ENCODE data around the gene TEX22.

TEX22 gene

GRCh38 chr14:105384605-105385321, 13.6 kb upstream of the TEX22 start:
- DNase-seq (ENCODE audit: low read depth) = no peak

- no peak for DNase-seq (ENCODE audit: low read depth)
Observed at GRCh38 chr14:105385322-105385637, 13.1 kb upstream of the TEX22 start.

DNA sequence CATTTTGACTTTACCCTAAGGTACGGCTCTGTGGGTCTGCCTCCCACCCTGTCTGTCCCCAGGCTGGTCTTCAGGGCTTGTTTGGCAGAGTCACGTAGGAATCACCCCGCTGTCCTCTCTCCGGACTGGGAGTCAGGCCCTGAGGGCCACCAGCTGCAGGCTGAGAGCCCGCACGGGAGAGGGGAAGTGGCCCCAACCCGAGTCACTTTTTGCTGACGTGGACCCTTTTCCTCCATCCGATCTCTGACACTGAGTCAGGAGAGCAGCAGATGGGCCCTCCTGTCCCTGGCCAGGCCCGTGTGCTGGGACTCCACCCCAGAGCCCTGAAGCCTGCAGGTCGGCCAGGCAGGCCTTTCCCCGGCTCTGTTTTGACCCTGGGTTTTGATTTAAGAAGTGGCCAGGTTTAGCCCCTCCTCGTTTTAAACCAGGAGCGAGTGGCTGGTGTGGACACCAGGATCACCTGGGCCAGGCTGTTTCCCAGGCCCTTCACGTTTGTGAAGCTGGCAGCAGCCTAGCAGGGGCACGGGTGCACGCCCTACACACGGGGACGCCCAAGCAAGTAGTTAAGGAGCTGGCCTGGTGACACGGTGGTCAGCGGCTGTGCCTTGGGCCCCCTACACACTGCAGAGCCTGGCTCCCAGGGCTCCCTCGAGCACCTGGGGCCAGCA, 12.5 kb upstream of the TEX22 start:
- no peak for DNase-seq (ENCODE audit: low read depth)

DNA sequence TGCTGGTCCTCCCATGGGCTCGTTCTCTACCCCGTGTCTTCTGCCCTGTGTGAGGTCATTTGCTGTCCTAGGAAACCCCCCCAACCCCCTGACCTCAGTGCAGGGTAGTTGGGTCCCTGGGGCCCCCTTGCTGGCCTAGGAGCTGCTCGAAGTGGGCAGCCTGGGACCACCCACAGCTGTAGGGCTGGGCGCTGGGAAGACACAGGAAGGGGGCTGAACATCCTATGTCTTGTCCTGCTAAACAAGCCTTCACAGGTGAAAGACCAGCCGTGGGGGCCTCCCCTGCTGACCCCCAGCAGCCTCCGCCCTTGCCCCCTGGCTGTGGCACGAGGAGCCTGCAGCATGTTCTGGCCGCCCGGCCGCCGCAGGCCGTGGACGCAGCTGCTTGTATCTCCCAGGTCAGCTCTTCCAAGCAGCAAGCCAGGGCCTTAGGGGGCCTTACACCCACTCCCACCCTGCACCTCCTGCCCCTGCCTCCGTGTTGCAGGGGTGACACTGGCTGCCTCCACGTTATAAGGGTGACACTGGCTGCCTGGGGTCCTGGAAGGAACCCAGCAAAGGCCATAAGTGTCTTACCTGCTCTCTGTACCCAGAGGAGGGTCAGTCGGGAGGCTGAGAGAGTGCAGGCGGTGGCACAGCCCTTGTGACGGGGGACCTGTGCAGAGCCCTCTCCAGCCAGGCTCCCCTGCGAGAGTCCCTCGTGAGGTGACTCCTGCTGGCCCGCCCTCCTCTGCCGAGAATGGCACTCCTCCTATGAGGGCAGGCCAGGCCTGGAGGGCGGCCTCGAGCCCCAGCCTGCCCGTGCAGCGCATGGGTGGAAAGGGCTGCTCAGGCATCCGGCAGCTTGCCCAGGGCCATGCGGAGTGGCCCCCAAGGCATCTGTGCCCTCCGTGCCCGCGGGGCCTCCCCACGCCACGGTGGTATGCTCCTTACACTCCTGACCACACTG, 11.5 kb upstream of the TEX22 start:
- no peak for DNase-seq (ENCODE audit: low read depth)

DNA sequence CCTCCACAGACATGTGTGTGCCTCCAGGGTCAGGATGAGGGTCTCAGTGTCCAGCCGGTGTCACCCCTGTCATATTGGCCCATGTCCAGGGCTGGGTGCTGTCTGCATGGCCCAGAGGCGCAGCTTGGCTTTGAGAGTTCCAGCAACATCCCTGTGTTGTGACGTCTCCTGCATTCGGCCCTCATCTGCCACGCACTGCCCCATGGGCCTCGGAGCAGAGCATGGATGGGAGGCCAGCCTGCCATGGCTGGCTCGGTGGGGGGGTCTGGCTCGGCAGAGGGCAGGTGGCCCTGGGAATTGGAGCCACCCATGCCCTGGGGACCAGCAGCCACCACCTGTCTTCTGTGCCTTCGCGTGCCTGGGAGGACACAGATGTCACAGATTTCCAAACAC, 10.8 kb upstream of the TEX22 start:
- no peak for DNase-seq (ENCODE audit: low read depth)

GRCh38 chr14:105388110-105388951, 10.0 kb upstream of the TEX22 start:
- DNase-seq (ENCODE audit: low read depth) = no peak

GRCh38 chr14:105388976-105389375, 9.4 kb upstream of the TEX22 start:
- DNase-seq (ENCODE audit: low read depth) = no peak

- no peak for DNase-seq (ENCODE audit: low read depth)
Observed at GRCh38 chr14:105389534-105389933, 8.8 kb upstream of the TEX22 start.

GRCh38 chr14:105389976-105390848, 8.1 kb upstream of the TEX22 start:
- no peak for DNase-seq (ENCODE audit: low read depth)

- DNase-seq (ENCODE audit: low read depth) = no peak
Observed at GRCh38 chr14:105390849-105391500, 7.4 kb upstream of the TEX22 start.

DNA sequence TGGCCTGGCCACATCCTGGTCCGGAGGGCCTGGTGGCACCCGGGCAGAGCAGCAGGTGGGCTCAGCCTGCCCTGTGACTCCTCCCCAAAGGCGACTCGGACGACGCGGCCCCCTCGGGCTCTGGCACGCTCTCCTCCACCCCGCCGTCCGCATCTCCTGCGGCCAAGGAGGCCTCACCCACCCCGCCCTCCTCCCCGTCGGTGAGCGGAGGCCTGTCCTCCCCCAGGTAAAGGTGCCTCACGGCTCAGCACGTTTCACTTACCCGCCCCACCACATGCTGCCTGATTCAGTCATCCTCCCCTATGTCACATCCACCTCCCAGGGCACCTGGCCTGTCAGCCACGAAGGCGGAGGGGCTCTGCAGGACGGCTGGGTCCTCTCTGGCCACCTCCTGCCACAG, 6.8 kb upstream of the TEX22 start:
- no peak for DNase-seq (ENCODE audit: low read depth)

GRCh38 chr14:105392131-105393090, 5.9 kb upstream of the TEX22 start:
- DNase-seq (ENCODE audit: low read depth) = no peak

DNA sequence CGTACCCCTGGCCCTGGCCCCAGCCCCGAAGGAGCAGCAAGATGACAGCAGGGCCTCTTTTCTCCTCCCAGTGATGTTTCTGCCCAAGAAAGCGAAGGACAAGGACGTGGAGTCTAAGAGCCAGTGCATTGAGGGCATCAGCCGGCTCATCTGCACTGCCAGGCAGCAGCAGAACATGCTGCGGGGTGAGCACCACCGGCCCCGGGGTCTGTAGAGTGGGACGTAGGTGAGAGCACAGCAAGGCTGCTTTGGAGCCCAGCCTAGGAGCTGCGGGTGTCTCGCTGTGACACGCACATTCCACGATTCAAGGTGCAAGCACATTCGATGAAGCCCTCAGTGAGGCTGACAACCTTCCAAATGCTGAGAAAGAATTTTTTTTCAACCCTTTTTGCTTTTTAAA, 5.2 kb upstream of the TEX22 start:
- no peak for DNase-seq (ENCODE audit: low read depth)

GRCh38 chr14:105394714-105395537, 3.4 kb upstream of the TEX22 start:
- DNase-seq (ENCODE audit: low read depth) = no peak

- no peak for DNase-seq (ENCODE audit: low read depth)
Observed at GRCh38 chr14:105395538-105395854, 2.8 kb upstream of the TEX22 start.

GRCh38 chr14:105397350-105397931, 897 bp upstream of the TEX22 start:
- DNase-seq (ENCODE audit: low read depth) = no peak

GRCh38 chr14:105398726-105399465, 558 bp downstream of the TEX22 start:
- DNase-seq (ENCODE audit: low read depth) = no peak

DNA sequence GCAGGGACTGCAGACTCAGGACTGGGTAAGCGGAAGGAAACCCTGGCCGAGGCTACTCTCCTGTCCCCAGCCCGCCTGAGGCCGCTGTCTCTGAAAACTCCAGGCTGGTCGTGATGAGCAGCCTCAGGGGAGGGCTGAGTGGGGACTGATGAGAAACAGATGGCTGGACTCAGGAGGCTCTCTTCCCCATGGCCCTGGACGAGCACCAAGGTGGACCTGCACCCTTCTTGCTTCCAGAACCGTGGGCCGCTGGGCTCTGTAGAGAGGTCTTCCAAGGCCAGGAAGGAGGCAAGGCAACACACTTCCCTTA, 1.1 kb downstream of the TEX22 start:
- no peak for DNase-seq (ENCODE audit: low read depth)
